PC-3 (cell line): ENCODE data around the gene GUCA2A. TPM values are rescaled to one million over a fixed set of nuclear protein-coding genes. Genes with fewer than 3 reads are reported as not detected.
A peak's percentile ranks its signal among the peaks of the same experiment; 100 is the strongest.

Experiments
- ATAC-seq: fragments of 200-7000 bp; cut with Tn5 transposase; 2 replicates; pipeline ENCODE4 v1.9.1; 2020; ENCODE audit warnings: mild to moderate bottlenecking, moderate library complexity
- BruUV-seq: library from RNA; stranded (reverse); fragments of 400-500 nt; replicated peaks from 2 replicates; lab custom pipeline; 2021; lab: Mats Ljungman, UMichigan
- CTCF ChIA-PET: fragments of 300-600 bp; sonication (Branson Sonifier 250); formaldehyde crosslinking; loops from one replicate; lab custom pipeline; 2022; ENCODE audit warnings: antibody characterized with exemption; lab: Charles Lee
- POLR2A ChIA-PET: fragments of 300-600 bp; sonication (Branson Sonifier 250); formaldehyde crosslinking; loops from one replicate; lab custom pipeline; 2022; ENCODE audit warnings: antibody characterized with exemption; ENCODE audit not compliant: unreplicated experiment; lab: Charles Lee
- DNase-seq: peaks from one replicate; pipeline ENCODE4 v3.0.0-alpha.2; 2015
- H2AFZ ChIP-seq: fragments of 300-600 bp; sonication (generic); 2 replicates; pipeline ENCODE4 v1.6.0; 2016; ENCODE audit warnings: antibody characterized with exemption, low read length
- H3F3A ChIP-seq: fragments of 300-600 bp; sonication (generic); one replicate; pipeline ENCODE4 v1.6.0; 2017; ENCODE audit warnings: antibody characterized with exemption, low read length, control low read depth, mild to moderate bottlenecking; ENCODE audit not compliant: unreplicated experiment
- H3K27ac ChIP-seq: fragments of 300-600 bp; sonication (generic); 2 replicates; pipeline ENCODE4 v1.5.1; 2016; ENCODE audit warnings: mild to moderate bottlenecking, low read length
- H3K27me3 ChIP-seq: fragments of 300-600 bp; sonication (generic); 2 replicates; pipeline ENCODE4 v1.6.1; 2016; ENCODE audit warnings: low read length, mixed read lengths
- H3K36me3 ChIP-seq: fragments of 300-600 bp; sonication (generic); 2 replicates; pipeline ENCODE4 v1.6.1; 2016; ENCODE audit warnings: low read depth, mixed run types, low read length, mixed read lengths
- H3K4me1 ChIP-seq: fragments of 300-600 bp; sonication (generic); 2 replicates; pipeline ENCODE4 v1.5.1; 2016; ENCODE audit warnings: low read length; ENCODE audit not compliant: insufficient read depth
- H3K4me2 ChIP-seq: fragments of 300-600 bp; sonication (generic); 2 replicates; pipeline ENCODE4 v1.6.0; 2016; ENCODE audit warnings: low read length
- H3K4me3 ChIP-seq: fragments of 300-600 bp; sonication (generic); 2 replicates; pipeline ENCODE4 v1.5.1; 2016; ENCODE audit warnings: mild to moderate bottlenecking, low read length, mixed read lengths
- H3K79me2 ChIP-seq: fragments of 300-600 bp; sonication (generic); 2 replicates; pipeline ENCODE4 v1.6.1; 2017; ENCODE audit warnings: low read length, mixed read lengths
- H3K9ac ChIP-seq: fragments of 300-600 bp; sonication (generic); 2 replicates; pipeline ENCODE4 v1.6.0; 2016; ENCODE audit warnings: mild to moderate bottlenecking, low read length
- H3K9me2 ChIP-seq: fragments of 300-600 bp; sonication (generic); replicated peaks from 2 replicates; pipeline ENCODE4 v1.6.1; 2016; ENCODE audit warnings: mixed run types, low read length, mixed read lengths
- H3K9me3 ChIP-seq: fragments of 300-600 bp; sonication (generic); 2 replicates; pipeline ENCODE4 v1.6.1; 2016; ENCODE audit warnings: low read length, mixed read lengths
- H4K20me1 ChIP-seq: fragments of 300-600 bp; sonication (generic); 2 replicates; pipeline ENCODE4 v1.6.1; 2016; ENCODE audit warnings: low read length, mixed read lengths
- CTCF ChIP-seq: fragments of 300-600 bp; sonication (generic); conservative IDR thresholded peaks from 2 replicates; pipeline ENCODE4 v1.5.1; 2017; ENCODE audit warnings: antibody characterized with exemption, low read depth, mild to moderate bottlenecking, low read length
- EZH2 ChIP-seq: fragments of 300-600 bp; sonication (generic); IDR thresholded peaks from one replicate; pipeline ENCODE4 v1.6.1; 2017; ENCODE audit warnings: antibody characterized with exemption, mild to moderate bottlenecking, low read length; ENCODE audit not compliant: unreplicated experiment
- EZH2phosphoT487 ChIP-seq: fragments of 300-600 bp; sonication (generic); IDR thresholded peaks from 2 replicates; pipeline ENCODE4 v1.6.1; 2018; ENCODE audit warnings: mild to moderate bottlenecking, antibody characterized with exemption, low read length, borderline replicate concordance
- intact Hi-C: fragments of 100-400 bp; cut with micrococcal nuclease; formaldehyde crosslinking; loops from 2 replicates; pipeline ENCODE4 v1.9.0; 2023
- total RNA-seq: library from RNA; depleted of rRNA; stranded (reverse); fragments of >200 nt; gene quantifications from 2 replicates; pipeline ENCODE4 v1.2.3, GENCODE V29; 2014

GUCA2A gene
- total RNA-seq, 1 experiment from 2014 or later = not detected

- intact Hi-C loops = loop anchor here (5.0 to 10.0 kb wide), 3 partner anchors 136 to 599 kb away; no protein-coding TSS in a partner anchor
- POLR2A ChIA-PET = interaction anchor here (0.7 kb wide), 1 partner anchor 18 kb away, joined by 3 read pairs; no protein-coding TSS in a partner anchor
Observed at GRCh38 chr1:42173155-42173933, 8.8 kb upstream of the GUCA2A start.

GRCh38 chr1:42172381-42173133 is 8.0 kb upstream of the GUCA2A start:
- peaks cover 64% of the 10 kb centered on the region for H3K4me1 ChIP-seq
- intact Hi-C loops = loop anchor here (5.0 to 10.0 kb wide), 3 partner anchors 135 to 598 kb away; no protein-coding TSS in a partner anchor
- no peak overlapping the region for H3K4me2 ChIP-seq
- TF ChIP-seq EZH2phosphoT487 = no peak
- TF ChIP-seq CTCF = no peak
- no peak for TF ChIP-seq EZH2
- H3F3A ChIP-seq = peaks cover 4% of the 10 kb centered on the region
- peak overlapping the region; percentile 88; the same call in 1 of the 2 replicates for H3K27ac ChIP-seq
- BruUV-seq = no TSS peak
- H2AFZ ChIP-seq = no peak overlapping the region
- ChIA-PET POLR2A (no interaction called here), CTCF (interaction anchor here (1.3 to 1.5 kb wide), 2 partner anchors 20 to 25 kb away, joined by 5 to 8 read pairs; no protein-coding TSS in a partner anchor)
- H3K4me3 ChIP-seq = no peak overlapping the region
- no peaks in the 10 kb centered on the region for H3K79me2 ChIP-seq
- DNase-seq (no peak), ATAC-seq (no peak)
- no peaks in the 10 kb centered on the region for H3K9me2 ChIP-seq
- no peaks in the 10 kb centered on the region for H3K27me3 ChIP-seq
- no peak overlapping the region for H3K9ac ChIP-seq
- H3K9me3 ChIP-seq = no peaks in the 10 kb centered on the region
- no peaks in the 10 kb centered on the region for H4K20me1 ChIP-seq
- no peaks in the 10 kb centered on the region for H3K36me3 ChIP-seq

More at GRCh38 chr1:42173155-42173933, 8.8 kb upstream of the GUCA2A start:
- no peaks in the 10 kb centered on the region for H3K27me3 ChIP-seq
- TF ChIP-seq CTCF (peak; percentile 98), EZH2 (no peak)
- DNase-seq = peak; percentile 56
- no peak overlapping the region for H2AFZ ChIP-seq
- H3F3A ChIP-seq = peaks cover 4% of the 10 kb centered on the region
- H4K20me1 ChIP-seq = no peaks in the 10 kb centered on the region
- peak overlapping the region; percentile 46 for H3K9ac ChIP-seq
- peak overlapping the region; percentile 88 for H3K27ac ChIP-seq
- BruUV-seq = no TSS peak
- H3K79me2 ChIP-seq = no peaks in the 10 kb centered on the region
- H3K4me3 ChIP-seq = no peak overlapping the region
- ATAC-seq = peak; percentile 31
- peak overlapping the region; percentile 65 for H3K4me2 ChIP-seq
- H3K4me1 ChIP-seq = peaks cover 64% of the 10 kb centered on the region
- no peaks in the 10 kb centered on the region for H3K9me2 ChIP-seq
- CTCF ChIA-PET = interaction anchor here (1.1 to 1.5 kb wide), 3 partner anchors 12 to 26 kb away, joined by 3 to 8 read pairs (median 5); no protein-coding TSS in a partner anchor
- no peaks in the 10 kb centered on the region for H3K36me3 ChIP-seq
- no peaks in the 10 kb centered on the region for H3K9me3 ChIP-seq
